ENCODE results near the gene PNPO.

PNPO gene

DNA sequence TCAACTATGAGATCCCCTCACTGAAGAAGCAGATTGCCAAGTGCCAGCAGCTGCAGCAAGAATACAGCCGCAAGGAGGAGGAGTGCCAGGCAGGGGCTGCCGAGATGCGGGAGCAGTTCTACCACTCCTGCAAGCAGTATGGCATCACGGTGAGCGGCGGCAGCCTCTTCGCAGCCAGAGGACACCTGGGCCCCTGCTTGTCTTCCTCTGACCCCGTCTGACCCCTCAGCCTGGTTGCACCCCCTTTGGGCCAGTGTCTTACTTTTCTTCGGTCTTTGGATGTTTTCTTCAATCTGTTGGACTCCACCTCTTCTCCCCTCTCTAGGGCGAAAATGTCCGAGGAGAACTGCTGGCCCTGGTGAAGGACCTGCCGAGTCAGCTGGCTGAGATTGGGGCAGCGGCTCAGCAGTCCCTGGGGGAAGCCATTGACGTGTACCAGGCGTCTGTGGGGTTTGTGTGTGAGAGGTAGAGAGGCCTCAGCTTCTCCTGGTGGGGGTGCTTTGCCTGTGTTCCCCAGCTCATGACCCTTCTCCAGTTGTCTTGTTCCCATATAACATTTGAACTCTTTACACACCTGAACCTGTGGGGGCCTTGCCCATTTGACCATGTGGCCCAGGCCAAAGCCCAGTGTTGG lies 33.9 kb downstream of the PNPO start:
- TF ChIP-seq, protein P1, sequence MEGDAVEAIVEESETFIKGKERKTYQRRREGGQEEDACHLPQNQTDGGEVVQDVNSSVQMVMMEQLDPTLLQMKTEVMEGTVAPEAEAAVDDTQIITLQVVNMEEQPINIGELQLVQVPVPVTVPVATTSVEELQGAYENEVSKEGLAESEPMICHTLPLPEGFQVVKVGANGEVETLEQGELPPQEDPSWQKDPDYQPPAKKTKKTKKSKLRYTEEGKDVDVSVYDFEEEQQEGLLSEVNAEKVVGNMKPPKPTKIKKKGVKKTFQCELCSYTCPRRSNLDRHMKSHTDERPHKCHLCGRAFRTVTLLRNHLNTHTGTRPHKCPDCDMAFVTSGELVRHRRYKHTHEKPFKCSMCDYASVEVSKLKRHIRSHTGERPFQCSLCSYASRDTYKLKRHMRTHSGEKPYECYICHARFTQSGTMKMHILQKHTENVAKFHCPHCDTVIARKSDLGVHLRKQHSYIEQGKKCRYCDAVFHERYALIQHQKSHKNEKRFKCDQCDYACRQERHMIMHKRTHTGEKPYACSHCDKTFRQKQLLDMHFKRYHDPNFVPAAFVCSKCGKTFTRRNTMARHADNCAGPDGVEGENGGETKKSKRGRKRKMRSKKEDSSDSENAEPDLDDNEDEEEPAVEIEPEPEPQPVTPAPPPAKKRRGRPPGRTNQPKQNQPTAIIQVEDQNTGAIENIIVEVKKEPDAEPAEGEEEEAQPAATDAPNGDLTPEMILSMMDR (IDR thresholded peaks at IDR 0.05; ENCODE audit: low read length) = no peak
- no peak for TF ChIP-seq EZH2phosphoT487 (IDR thresholded peaks at IDR 0.05; ENCODE audit: low read length)
- no peak for TF ChIP-seq EZH2 (optimal IDR thresholded peaks at IDR 0.05; ENCODE audit: low read depth, low read length)
- H3K27me3 ChIP-seq (replicated peaks; ENCODE audit: insufficient read depth, low read length) = no peaks in the 10 kb centered on the region
- H3F3A ChIP-seq (ENCODE audit: insufficient read depth, low read length) = peaks cover 3% of the 10 kb centered on the region; the same call in 1 of the 2 replicates
- no peak for DNase-seq
- H2AFZ ChIP-seq (ENCODE audit: low read length) = no peak overlapping the region
- no peak overlapping the region for H3K4me2 ChIP-seq (ENCODE audit: low read depth, low read length)
- H3K27ac ChIP-seq (ENCODE audit: low read length) = no peak overlapping the region
- H3K36me3 ChIP-seq (replicated peaks; ENCODE audit: insufficient read depth, low read length) = no peaks in the 10 kb centered on the region
- H3K79me2 ChIP-seq (ENCODE audit: low read length) = peaks cover 25% of the 10 kb centered on the region
- H4K20me1 ChIP-seq (ENCODE audit: insufficient read depth, low read length) = no peaks in the 10 kb centered on the region
- H3K9me2 ChIP-seq (replicated peaks; ENCODE audit: insufficient read depth, low read length) = no peaks in the 10 kb centered on the region
- no peak overlapping the region for H3K4me3 ChIP-seq (ENCODE audit: low read length)
- H3K9ac ChIP-seq (ENCODE audit: low read length) = no peak overlapping the region
- H3K4me1 ChIP-seq (ENCODE audit: low read length) = peaks cover 14% of the 10 kb centered on the region
- H3K9me3 ChIP-seq (replicated peaks; ENCODE audit: insufficient read depth, low read length) = no peaks in the 10 kb centered on the region

DNA sequence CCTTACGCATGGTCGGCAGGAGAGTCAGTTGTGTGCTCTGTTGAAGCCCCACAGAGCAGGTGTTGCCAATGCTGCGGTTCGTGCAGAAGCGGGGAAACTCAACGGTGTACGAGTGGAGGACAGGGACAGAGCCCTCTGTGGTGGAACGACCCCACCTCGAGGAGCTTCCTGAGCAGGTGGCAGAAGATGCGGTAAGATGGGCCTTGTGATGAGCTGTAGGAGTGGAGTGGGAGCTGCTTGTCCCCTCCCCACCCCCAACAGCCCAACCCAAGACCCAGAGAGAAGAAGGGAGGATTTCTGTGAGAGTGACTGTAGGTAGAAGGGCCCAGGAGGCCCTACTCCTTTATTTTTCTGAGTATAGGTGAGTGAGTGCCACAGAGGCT lies 34.4 kb downstream of the PNPO start:
- H3K9me3 ChIP-seq (replicated peaks; ENCODE audit: insufficient read depth, low read length) = no peaks in the 10 kb centered on the region
- no peaks in the 10 kb centered on the region for H4K20me1 ChIP-seq (ENCODE audit: insufficient read depth, low read length)
- H3K9me2 ChIP-seq (replicated peaks; ENCODE audit: insufficient read depth, low read length) = no peaks in the 10 kb centered on the region
- no peak overlapping the region for H3K27ac ChIP-seq (ENCODE audit: low read length)
- no peak overlapping the region for H3K4me2 ChIP-seq (ENCODE audit: low read depth, low read length)
- no peak for DNase-seq
- TF ChIP-seq, protein P1 (IDR thresholded peaks at IDR 0.05; ENCODE audit: low read length) = no peak
- TF ChIP-seq EZH2phosphoT487 (IDR thresholded peaks at IDR 0.05; ENCODE audit: low read length) (no peak), EZH2 (optimal IDR thresholded peaks at IDR 0.05; ENCODE audit: low read depth, low read length) (no peak)
- no peaks in the 10 kb centered on the region; the same call in 1 of the 2 replicates for H3K36me3 ChIP-seq (replicated peaks; ENCODE audit: insufficient read depth, low read length)
- H3K9ac ChIP-seq (ENCODE audit: low read length) = no peak overlapping the region
- H3F3A ChIP-seq (ENCODE audit: insufficient read depth, low read length) = peaks cover 3% of the 10 kb centered on the region; the same call in 1 of the 2 replicates
- no peaks in the 10 kb centered on the region for H3K27me3 ChIP-seq (replicated peaks; ENCODE audit: insufficient read depth, low read length)
- H3K4me3 ChIP-seq (ENCODE audit: low read length) = no peak overlapping the region
- peaks cover 13% of the 10 kb centered on the region for H3K4me1 ChIP-seq (ENCODE audit: low read length)
- no peak overlapping the region for H2AFZ ChIP-seq (ENCODE audit: low read length)
- peaks cover 25% of the 10 kb centered on the region for H3K79me2 ChIP-seq (ENCODE audit: low read length)

DNA sequence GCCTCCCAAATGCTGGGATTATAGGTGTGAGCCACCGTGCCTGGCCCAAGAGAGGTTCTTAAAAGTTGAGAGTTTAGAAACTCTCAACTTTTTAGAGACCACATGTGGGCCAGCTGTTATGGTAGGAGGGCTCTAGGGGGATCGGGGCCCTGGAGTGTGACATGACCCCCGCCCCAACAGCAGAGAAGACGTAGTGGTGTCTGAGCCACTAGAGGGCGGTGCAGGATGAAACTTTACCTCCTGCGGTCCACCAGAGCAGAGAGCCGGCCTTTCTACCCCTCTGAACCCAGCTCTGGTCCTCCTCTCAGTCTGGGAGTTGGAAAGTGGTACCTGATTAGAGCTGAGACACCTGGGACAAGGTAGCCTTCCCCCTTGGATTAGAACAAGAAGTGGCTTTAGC lies 37.0 kb downstream of the PNPO start:
- Histone ChIP-seq H3K4me2 (ENCODE audit: low read depth, low read length) (no peak overlapping the region), H3F3A (ENCODE audit: insufficient read depth, low read length) (no peaks in the 10 kb centered on the region), H3K9me3 (replicated peaks; ENCODE audit: insufficient read depth, low read length) (no peaks in the 10 kb centered on the region), H3K36me3 (replicated peaks; ENCODE audit: insufficient read depth, low read length) (no peaks in the 10 kb centered on the region; the same call in 1 of the 2 replicates), H2AFZ (ENCODE audit: low read length) (no peak overlapping the region), H3K4me3 (ENCODE audit: low read length) (no peak overlapping the region), H3K27ac (ENCODE audit: low read length) (no peak overlapping the region), H4K20me1 (ENCODE audit: insufficient read depth, low read length) (no peaks in the 10 kb centered on the region), H3K4me1 (ENCODE audit: low read length) (no peaks in the 10 kb centered on the region), H3K9ac (ENCODE audit: low read length) (no peak overlapping the region), H3K79me2 (ENCODE audit: low read length) (peaks cover 2% of the 10 kb centered on the region; the same call in 1 of the 2 replicates), H3K27me3 (replicated peaks; ENCODE audit: insufficient read depth, low read length) (no peaks in the 10 kb centered on the region), H3K9me2 (replicated peaks; ENCODE audit: insufficient read depth, low read length) (no peaks in the 10 kb centered on the region)
- TF ChIP-seq EZH2 (optimal IDR thresholded peaks at IDR 0.05; ENCODE audit: low read depth, low read length) (no peak), EZH2phosphoT487 (IDR thresholded peaks at IDR 0.05; ENCODE audit: low read length) (no peak)
- TF ChIP-seq, protein P1 (IDR thresholded peaks at IDR 0.05; ENCODE audit: low read length) = peak; percentile 75
- DNase-seq = peak; percentile 38
